HepG2 (cell line): ENCODE data around the gene RRAS. TPM values are rescaled to one million over a fixed set of nuclear protein-coding genes. Genes with fewer than 3 reads are reported as not detected.

Experiments used
- BRD4 ChIP-seq: sonication (generic); formaldehyde crosslinking; IDR thresholded peaks from 2 replicates; pipeline ENCODE4 v1.4.0; 2020; ENCODE audit warnings: missing genetic modification reagents
- GATA4 ChIP-seq: sonication (generic); IDR thresholded peaks from 2 replicates; pipeline ENCODE4 v1.6.1; 2016; ENCODE audit warnings: antibody characterized with exemption, low read depth, borderline replicate concordance
- IRX3 ChIP-seq: sonication (generic); formaldehyde crosslinking; IDR thresholded peaks from 2 replicates; pipeline ENCODE4 v1.8.1; 2023; ENCODE audit warnings: mild to moderate bottlenecking, low read depth, missing genetic modification reagents, borderline replicate concordance
- MEIS2 ChIP-seq: sonication (generic); formaldehyde crosslinking; IDR thresholded peaks from 2 replicates; pipeline ENCODE4 v1.9.0; 2021; ENCODE audit warnings: mild to moderate bottlenecking, missing genetic modification reagents
- MZF1 ChIP-seq: sonication (generic); formaldehyde crosslinking; IDR thresholded peaks from 2 replicates; pipeline ENCODE4 v1.8.1; 2023; ENCODE audit warnings: mild to moderate bottlenecking, missing genetic modification reagents, borderline replicate concordance
- NFE2 ChIP-seq: sonication (generic); formaldehyde crosslinking; IDR thresholded peaks from 2 replicates; pipeline ENCODE4 v1.4.0; 2020; ENCODE audit warnings: missing genetic modification reagents
- PAF1 ChIP-seq: IDR thresholded peaks from 2 replicates; pipeline ENCODE4 v1.6.1; 2016; ENCODE audit warnings: missing genetic modification reagents, missing compliant biosample characterization
- PCBP1 ChIP-seq: fragments of 200-400 bp; formaldehyde crosslinking; IDR thresholded peaks from 2 replicates; pipeline ENCODE4 v1.6.1; 2017; ENCODE audit warnings: mild to moderate bottlenecking, low read depth, low read length, borderline replicate concordance
- POLR2G ChIP-seq: fragments of 200-400 bp; formaldehyde crosslinking; IDR thresholded peaks from 2 replicates; pipeline ENCODE4 v1.6.1; 2018; ENCODE audit warnings: mild to moderate bottlenecking, low read depth, low read length, moderate library complexity
- RBFOX2 ChIP-seq: fragments of 200-400 bp; formaldehyde crosslinking; IDR thresholded peaks from 2 replicates; pipeline ENCODE4 v1.6.1; 2017; ENCODE audit warnings: low read depth, mild to moderate bottlenecking, low read length
- SP2 ChIP-seq: sonication (generic); formaldehyde crosslinking; IDR thresholded peaks from 2 replicates; pipeline ENCODE4 v1.5.1; 2020; ENCODE audit warnings: mild to moderate bottlenecking, missing genetic modification reagents
- SSRP1 ChIP-seq: IDR thresholded peaks from 2 replicates; pipeline ENCODE4 v1.6.1; 2016; ENCODE audit warnings: control low read depth
- U2AF1 ChIP-seq: fragments of 200-400 bp; formaldehyde crosslinking; optimal IDR thresholded peaks from 2 replicates; pipeline ENCODE3; 2017; ENCODE audit warnings: mild to moderate bottlenecking, low read depth, low read length
- ZBTB7A ChIP-seq: sonication (generic); formaldehyde crosslinking; IDR thresholded peaks from 2 replicates; pipeline ENCODE4 v1.8.0; 2022; ENCODE audit warnings: mild to moderate bottlenecking, missing genetic modification reagents
- ZBTB8A ChIP-seq: sonication (generic); formaldehyde crosslinking; IDR thresholded peaks from 2 replicates; pipeline ENCODE4 v1.4.0; 2020; ENCODE audit warnings: mild to moderate bottlenecking, low read depth, missing genetic modification reagents, borderline replicate concordance
- ZNF331 ChIP-seq: sonication (generic); formaldehyde crosslinking; IDR thresholded peaks from 2 replicates; pipeline ENCODE4 v1.4.0; 2020; ENCODE audit warnings: missing genetic modification reagents
- ZNF431 ChIP-seq: sonication (generic); formaldehyde crosslinking; IDR thresholded peaks from 2 replicates; pipeline ENCODE4 v1.9.0; 2022; ENCODE audit warnings: missing genetic modification reagents, low read depth, mild to moderate bottlenecking, borderline replicate concordance
- polyA plus RNA-seq, 8 experiments: library from polyadenylated mRNA; depleted of rRNA in 3 of 8; stranded (reverse) in 7 of 8; unstranded in 1 of 8; fragments of >200 nt; fragmentation: Illumina TruSeq in 4 of 8; extraction: Trizol in 4 of 8; gene quantifications; 2 replicates each; pipeline versions ENCODE4 v1.2.1 to v1.2.3, GENCODE V29; 2011 to 2016; ENCODE audit warnings: low read depth in 4 of 8, missing spikeins in 1 of 8, mixed read lengths in 1 of 8; ENCODE audit not compliant: insufficient read depth in 1 of 8
- total RNA-seq, 5 experiments: library from RNA; depleted of rRNA; stranded (reverse); fragments of >200 nt; fragmentation: Illumina TruSeq; extraction: Trizol; gene quantifications; 2 replicates each; pipeline ENCODE4 v1.2.3, GENCODE V29; 2016; ENCODE audit warnings: low read depth in 1 of 5
- TF ChIP-seq, protein P1 (sequence below): sonication (generic); formaldehyde crosslinking; IDR thresholded peaks from 2 replicates; pipeline ENCODE4 v1.8.1; 2023; ENCODE audit warnings: missing genetic modification reagents, mild to moderate bottlenecking, borderline replicate concordance
- TF ChIP-seq, protein P2 (sequence below): sonication (generic); formaldehyde crosslinking; IDR thresholded peaks from 2 replicates; pipeline ENCODE4 v1.5.1; 2020; ENCODE audit warnings: mild to moderate bottlenecking, missing genetic modification reagents, borderline replicate concordance
- TF ChIP-seq, protein P3 (sequence below): sonication (generic); formaldehyde crosslinking; IDR thresholded peaks from 2 replicates; pipeline ENCODE4 v1.5.0; 2020; ENCODE audit warnings: mild to moderate bottlenecking, missing genetic modification reagents, borderline replicate concordance

Gene RRAS
- total and polyA plus RNA-seq, 2 of the 13 experiments (the other 11 are each of a cell fraction or from before 2014, with no cell fraction given): 1.5 to 12.0 TPM

DNA sequence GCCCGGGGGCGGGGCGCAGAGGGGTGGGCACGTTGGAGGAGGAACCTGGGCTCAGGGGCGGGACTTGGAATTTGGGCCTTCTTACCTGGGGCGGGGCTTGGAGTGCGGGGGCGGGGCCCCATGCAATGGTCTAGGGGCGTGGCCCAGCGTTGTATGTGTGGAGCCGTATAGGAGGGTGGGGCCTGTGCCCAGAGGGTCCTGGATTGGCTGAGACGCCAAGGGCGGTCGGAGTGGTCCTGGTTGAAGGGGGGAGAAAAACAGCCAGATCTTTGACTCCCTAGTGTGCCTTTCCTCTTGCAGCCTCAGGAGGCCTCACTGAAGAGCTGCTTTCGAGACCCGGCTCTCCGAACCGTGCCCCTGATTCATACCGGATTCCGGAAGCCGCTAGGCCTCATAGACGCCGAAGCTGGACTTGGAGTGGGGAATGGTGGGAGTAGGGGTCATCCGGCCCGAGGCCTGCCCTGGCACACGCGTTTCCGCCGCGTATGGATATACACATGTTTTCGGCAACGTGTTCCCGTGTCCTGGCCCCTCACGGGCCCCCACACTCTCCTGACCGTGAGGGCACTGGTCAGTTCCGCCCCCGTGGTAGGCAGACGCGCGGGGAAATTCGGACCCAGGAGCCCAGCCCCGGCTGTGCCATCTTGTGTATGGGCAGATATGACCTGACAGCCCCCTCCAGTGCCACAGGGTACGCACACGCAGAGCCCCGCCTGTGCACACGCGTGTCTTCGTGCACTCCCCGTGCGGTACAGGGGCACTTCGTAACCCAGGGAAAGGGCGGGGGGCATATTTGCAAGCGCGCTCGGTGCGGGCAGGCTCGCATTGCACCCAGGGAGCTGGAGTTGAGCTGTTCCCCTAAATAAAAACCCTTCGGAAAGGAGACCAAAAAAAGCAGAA, 49.6 kb downstream of the RRAS start (continued):
- TF ChIP-seq MEIS2 (CRISPR knock-in tag) (no peak), PCBP1 (0 out of 2 replicates have a peak, but pooled peaks have one; percentile 70), ZNF431 (CRISPR knock-in tag) (peak; percentile 38; the same call in 1 of the 2 replicates), MZF1 (CRISPR knock-in tag) (no peak), IRX3 (CRISPR knock-in tag) (0 out of 2 replicates have a peak, but pooled peaks have one; percentile 17), U2AF1 (no peak), BRD4 (CRISPR knock-in tag) (peak; percentile 77), SP2 (CRISPR knock-in tag) (no peak), POLR2G (peak; percentile 88), ZBTB7A (CRISPR knock-in tag) (no peak), PAF1 (CRISPR knock-in tag) (no peak), SSRP1 (no peak), ZNF331 (CRISPR knock-in tag) (no peak), RBFOX2 (peak; percentile 83), NFE2 (CRISPR knock-in tag) (no peak), GATA4 (no peak), ZBTB8A (CRISPR knock-in tag) (no peak)
- TF ChIP-seq, protein P1, sequence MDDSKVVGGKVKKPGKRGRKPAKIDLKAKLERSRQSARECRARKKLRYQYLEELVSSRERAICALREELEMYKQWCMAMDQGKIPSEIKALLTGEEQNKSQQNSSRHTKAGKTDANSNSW (CRISPR knock-in tag): no peak; the same call in 1 of the 2 replicates
- TF ChIP-seq, protein P2, sequence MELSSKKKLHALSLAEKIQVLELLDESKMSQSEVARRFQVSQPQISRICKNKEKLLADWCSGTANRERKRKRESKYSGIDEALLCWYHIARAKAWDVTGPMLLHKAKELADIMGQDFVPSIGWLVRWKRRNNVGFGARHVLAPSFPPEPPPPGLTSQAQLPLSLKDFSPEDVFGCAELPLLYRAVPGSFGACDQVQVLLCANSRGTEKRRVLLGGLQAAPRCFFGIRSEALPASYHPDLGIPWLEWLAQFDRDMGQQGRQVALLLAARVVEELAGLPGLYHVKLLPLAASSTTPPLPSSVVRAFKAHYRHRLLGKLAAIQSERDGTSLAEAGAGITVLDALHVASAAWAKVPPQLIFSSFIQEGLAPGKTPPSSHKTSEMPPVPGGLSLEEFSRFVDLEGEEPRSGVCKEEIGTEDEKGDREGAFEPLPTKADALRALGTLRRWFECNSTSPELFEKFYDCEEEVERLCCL (CRISPR knock-in tag): no peak
- TF ChIP-seq, protein P3, sequence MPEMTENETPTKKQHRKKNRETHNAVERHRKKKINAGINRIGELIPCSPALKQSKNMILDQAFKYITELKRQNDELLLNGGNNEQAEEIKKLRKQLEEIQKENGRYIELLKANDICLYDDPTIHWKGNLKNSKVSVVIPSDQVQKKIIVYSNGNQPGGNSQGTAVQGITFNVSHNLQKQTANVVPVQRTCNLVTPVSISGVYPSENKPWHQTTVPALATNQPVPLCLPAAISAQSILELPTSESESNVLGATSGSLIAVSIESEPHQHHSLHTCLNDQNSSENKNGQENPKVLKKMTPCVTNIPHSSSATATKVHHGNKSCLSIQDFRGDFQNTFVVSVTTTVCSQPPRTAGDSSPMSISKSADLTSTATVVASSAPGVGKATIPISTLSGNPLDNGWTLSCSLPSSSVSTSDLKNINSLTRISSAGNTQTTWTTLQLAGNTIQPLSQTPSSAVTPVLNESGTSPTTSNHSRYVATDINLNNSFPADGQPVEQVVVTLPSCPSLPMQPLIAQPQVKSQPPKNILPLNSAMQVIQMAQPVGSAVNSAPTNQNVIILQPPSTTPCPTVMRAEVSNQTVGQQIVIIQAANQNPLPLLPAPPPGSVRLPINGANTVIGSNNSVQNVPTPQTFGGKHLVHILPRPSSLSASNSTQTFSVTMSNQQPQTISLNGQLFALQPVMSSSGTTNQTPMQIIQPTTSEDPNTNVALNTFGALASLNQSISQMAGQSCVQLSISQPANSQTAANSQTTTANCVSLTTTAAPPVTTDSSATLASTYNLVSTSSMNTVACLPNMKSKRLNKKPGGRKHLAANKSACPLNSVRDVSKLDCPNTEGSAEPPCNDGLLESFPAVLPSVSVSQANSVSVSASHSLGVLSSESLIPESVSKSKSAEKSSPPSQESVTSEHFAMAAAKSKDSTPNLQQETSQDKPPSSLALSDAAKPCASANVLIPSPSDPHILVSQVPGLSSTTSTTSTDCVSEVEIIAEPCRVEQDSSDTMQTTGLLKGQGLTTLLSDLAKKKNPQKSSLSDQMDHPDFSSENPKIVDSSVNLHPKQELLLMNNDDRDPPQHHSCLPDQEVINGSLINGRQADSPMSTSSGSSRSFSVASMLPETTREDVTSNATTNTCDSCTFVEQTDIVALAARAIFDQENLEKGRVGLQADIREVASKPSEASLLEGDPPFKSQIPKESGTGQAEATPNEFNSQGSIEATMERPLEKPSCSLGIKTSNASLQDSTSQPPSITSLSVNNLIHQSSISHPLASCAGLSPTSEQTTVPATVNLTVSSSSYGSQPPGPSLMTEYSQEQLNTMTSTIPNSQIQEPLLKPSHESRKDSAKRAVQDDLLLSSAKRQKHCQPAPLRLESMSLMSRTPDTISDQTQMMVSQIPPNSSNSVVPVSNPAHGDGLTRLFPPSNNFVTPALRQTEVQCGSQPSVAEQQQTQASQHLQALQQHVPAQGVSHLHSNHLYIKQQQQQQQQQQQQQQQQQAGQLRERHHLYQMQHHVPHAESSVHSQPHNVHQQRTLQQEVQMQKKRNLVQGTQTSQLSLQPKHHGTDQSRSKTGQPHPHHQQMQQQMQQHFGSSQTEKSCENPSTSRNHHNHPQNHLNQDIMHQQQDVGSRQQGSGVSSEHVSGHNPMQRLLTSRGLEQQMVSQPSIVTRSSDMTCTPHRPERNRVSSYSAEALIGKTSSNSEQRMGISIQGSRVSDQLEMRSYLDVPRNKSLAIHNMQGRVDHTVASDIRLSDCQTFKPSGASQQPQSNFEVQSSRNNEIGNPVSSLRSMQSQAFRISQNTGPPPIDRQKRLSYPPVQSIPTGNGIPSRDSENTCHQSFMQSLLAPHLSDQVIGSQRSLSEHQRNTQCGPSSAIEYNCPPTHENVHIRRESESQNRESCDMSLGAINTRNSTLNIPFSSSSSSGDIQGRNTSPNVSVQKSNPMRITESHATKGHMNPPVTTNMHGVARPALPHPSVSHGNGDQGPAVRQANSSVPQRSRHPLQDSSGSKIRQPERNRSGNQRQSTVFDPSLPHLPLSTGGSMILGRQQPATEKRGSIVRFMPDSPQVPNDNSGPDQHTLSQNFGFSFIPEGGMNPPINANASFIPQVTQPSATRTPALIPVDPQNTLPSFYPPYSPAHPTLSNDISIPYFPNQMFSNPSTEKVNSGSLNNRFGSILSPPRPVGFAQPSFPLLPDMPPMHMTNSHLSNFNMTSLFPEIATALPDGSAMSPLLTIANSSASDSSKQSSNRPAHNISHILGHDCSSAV (CRISPR knock-in tag): no peak
